ENCODE results near the gene PTGIS.
"Not testable (repeated sequence)": the region's sequence is repeated elsewhere in the genome, so short reads cannot be mapped to it uniquely, and the experiment has no call there.

The PTGIS gene

GRCh38 chr20:49575551-49576060, 7.7 kb upstream of the PTGIS start:
- peak; percentile 6 for DNase-seq

- DNase-seq = no peak
Measured at GRCh38 chr20:49573900-49574416, 6.0 kb upstream of the PTGIS start.

GRCh38 chr20:49572857-49573256, 4.9 kb upstream of the PTGIS start:
- no peak for DNase-seq

- DNase-seq = no peak
Measured at GRCh38 chr20:49571553-49571835, 3.6 kb upstream of the PTGIS start.

- DNase-seq = no peak
Measured at GRCh38 chr20:49570828-49571552, 3.1 kb upstream of the PTGIS start.

GRCh38 chr20:49570161-49570827, 2.4 kb upstream of the PTGIS start:
- DNase-seq = no peak

GRCh38 chr20:49569411-49570115, 1.6 kb upstream of the PTGIS start:
- no peak for DNase-seq

GRCh38 chr20:49568278-49569151, 578 bp upstream of the PTGIS start:
- no peak for DNase-seq

GRCh38 chr20:49566401-49567364, 1.3 kb downstream of the PTGIS start:
- DNase-seq = no peak

GRCh38 chr20:49564991-49565390, 2.9 kb downstream of the PTGIS start:
- DNase-seq = not testable (repeated sequence)

- no peak for DNase-seq
Measured at GRCh38 chr20:49563015-49563980, 4.6 kb downstream of the PTGIS start.

GRCh38 chr20:49562311-49563014, 5.5 kb downstream of the PTGIS start:
- DNase-seq = no peak

GRCh38 chr20:49561806-49562205, 6.1 kb downstream of the PTGIS start:
- DNase-seq = no peak

GRCh38 chr20:49561256-49561655, 6.7 kb downstream of the PTGIS start:
- no peak for DNase-seq

- no peak for DNase-seq
Measured at GRCh38 chr20:49560646-49561045, 7.3 kb downstream of the PTGIS start.

- no peak for DNase-seq
Measured at GRCh38 chr20:49560186-49560585, 7.8 kb downstream of the PTGIS start.

- DNase-seq = no peak
Measured at GRCh38 chr20:49559411-49560081, 8.4 kb downstream of the PTGIS start.

- DNase-seq = no peak
Measured at GRCh38 chr20:49558826-49559225, 9.1 kb downstream of the PTGIS start.

- no peak for DNase-seq
Measured at GRCh38 chr20:49557449-49557848, 10.5 kb downstream of the PTGIS start.

Data from NCI-H1105 (cell line).